CD4-positive, alpha-beta T cell treated with Interferon gamma for 1 hour (primary cell): ENCODE measurements around the gene CDH22.

Source experiments
- DNase-seq: peaks from one replicate; pipeline ENCODE4 v3.0.0-alpha.2; 2020

CDH22 gene

GRCh38 chr20:46308258-46309157 lies at the start of gene CDH22:
TSS of gene CDH22 (minus strand) at chr20:46308498. CDS start at chr20:46251294, 57,204 bp downstream.
- peak; percentile 29 for DNase-seq

- no peak for DNase-seq
Observed at GRCh38 chr20:46357030-46357514, 48.8 kb upstream of the CDH22 start.

- no peak for DNase-seq
Observed at GRCh38 chr20:46356195-46357029, 48.1 kb upstream of the CDH22 start.

GRCh38 chr20:46355778-46356177 lies 47.5 kb upstream of the CDH22 start:
- DNase-seq: no peak

GRCh38 chr20:46354920-46355654 lies 46.8 kb upstream of the CDH22 start:
- DNase-seq: no peak

GRCh38 chr20:46354207-46354555 lies 45.9 kb upstream of the CDH22 start:
- no peak for DNase-seq

- DNase-seq: no peak
Observed at GRCh38 chr20:46353500-46354206, 45.4 kb upstream of the CDH22 start.

GRCh38 chr20:46352370-46352938 lies 44.2 kb upstream of the CDH22 start:
- no peak for DNase-seq

GRCh38 chr20:46351357-46352058 lies 43.2 kb upstream of the CDH22 start:
- no peak for DNase-seq

- no peak for DNase-seq
Observed at GRCh38 chr20:46350986-46351267, 42.6 kb upstream of the CDH22 start.

- peak; percentile 15 for DNase-seq
Observed at GRCh38 chr20:46350201-46350985, 42.1 kb upstream of the CDH22 start.

GRCh38 chr20:46349742-46350056 lies 41.4 kb upstream of the CDH22 start:
- no peak for DNase-seq

- peak; percentile 42 for DNase-seq
Observed at GRCh38 chr20:46349035-46349741, 40.9 kb upstream of the CDH22 start.

- DNase-seq: no peak
Observed at GRCh38 chr20:46347841-46348803, 39.8 kb upstream of the CDH22 start.

- no peak for DNase-seq
Observed at GRCh38 chr20:46346770-46347169, 38.5 kb upstream of the CDH22 start.

GRCh38 chr20:46344488-46345162 lies 36.3 kb upstream of the CDH22 start:
- no peak for DNase-seq

GRCh38 chr20:46343975-46344357 lies 35.7 kb upstream of the CDH22 start:
- no peak for DNase-seq

- no peak for DNase-seq
Observed at GRCh38 chr20:46343348-46343974, 35.2 kb upstream of the CDH22 start.
